ENCODE measurements around the gene CD27. TPM values are rescaled to one million over a fixed set of nuclear protein-coding genes. Genes with fewer than 3 reads are reported as not detected.

CD27 gene
- 1 to 10 TPM; 1.8 to 5.3 (median 3.9) TPM for total RNA-seq
- long read RNA-seq, donor 1, partial matches to known transcripts = 0 of 1 reads
- long read RNA-seq, donor 1, other reads (novel, unspliced or antisense) = 0 of 1 reads
- long read RNA-seq, donor 2, partial matches to known transcripts = 0 of 3 reads
- long read RNA-seq, donor 2, other reads (novel, unspliced or antisense) = 0 of 3 reads

DNA sequence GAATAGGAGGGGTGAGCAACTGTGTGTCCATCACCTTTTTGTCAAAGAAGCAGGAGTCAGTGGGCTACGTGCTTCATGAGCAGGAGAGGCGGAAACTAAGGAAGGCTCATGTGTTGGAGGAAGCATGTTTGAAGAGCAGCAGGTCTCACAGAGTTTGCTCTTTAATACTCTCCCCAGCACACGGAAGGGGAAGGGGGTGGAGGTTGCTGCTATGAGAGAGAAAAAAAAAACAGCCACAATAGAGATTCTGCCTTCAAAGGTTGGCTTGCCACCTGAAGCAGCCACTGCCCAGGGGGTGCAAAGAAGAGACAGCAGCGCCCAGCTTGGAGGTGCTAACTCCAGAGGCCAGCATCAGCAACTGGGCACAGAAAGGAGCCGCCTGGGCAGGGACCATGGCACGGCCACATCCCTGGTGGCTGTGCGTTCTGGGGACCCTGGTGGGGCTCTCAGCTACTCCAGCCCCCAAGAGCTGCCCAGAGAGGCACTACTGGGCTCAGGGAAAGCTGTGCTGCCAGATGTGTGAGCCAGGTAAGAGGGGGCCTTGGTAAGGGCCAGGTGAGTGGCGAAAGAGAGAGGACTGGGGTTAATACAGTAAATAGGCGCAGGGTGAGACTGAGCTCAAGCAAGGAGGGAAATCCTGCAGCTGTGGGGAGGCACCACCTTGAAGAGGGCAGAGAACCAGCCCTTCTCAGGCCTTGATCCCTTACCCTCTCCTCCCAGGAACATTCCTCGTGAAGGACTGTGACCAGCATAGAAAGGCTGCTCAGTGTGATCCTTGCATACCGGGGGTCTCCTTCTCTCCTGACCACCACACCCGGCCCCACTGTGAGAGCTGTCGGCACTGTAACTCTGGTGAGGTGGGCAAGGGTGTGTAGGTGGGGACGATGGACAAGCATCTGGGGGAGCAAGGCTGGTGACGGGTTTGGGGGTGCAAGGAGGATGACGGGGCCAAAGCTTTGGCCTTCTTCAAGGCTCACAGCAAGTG is at the start of gene CD27:
TSS of gene CD27 (plus strand) at position 252 of the 985 bp plus-strand sequence. CDS start at position 393, 141 bp downstream.
- H3K9me3 ChIP-seq = no peaks in the 10 kb centered on the region
- no peaks in the 10 kb centered on the region for H3K36me3 ChIP-seq (ENCODE audit: low read depth)
- ATAC-seq (peak; percentile 59), DNase-seq (no peak)
- no peak within 1 kb of the TSS for H3K4me3 ChIP-seq
- TF ChIP-seq, protein P1, sequence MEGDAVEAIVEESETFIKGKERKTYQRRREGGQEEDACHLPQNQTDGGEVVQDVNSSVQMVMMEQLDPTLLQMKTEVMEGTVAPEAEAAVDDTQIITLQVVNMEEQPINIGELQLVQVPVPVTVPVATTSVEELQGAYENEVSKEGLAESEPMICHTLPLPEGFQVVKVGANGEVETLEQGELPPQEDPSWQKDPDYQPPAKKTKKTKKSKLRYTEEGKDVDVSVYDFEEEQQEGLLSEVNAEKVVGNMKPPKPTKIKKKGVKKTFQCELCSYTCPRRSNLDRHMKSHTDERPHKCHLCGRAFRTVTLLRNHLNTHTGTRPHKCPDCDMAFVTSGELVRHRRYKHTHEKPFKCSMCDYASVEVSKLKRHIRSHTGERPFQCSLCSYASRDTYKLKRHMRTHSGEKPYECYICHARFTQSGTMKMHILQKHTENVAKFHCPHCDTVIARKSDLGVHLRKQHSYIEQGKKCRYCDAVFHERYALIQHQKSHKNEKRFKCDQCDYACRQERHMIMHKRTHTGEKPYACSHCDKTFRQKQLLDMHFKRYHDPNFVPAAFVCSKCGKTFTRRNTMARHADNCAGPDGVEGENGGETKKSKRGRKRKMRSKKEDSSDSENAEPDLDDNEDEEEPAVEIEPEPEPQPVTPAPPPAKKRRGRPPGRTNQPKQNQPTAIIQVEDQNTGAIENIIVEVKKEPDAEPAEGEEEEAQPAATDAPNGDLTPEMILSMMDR (IDR thresholded peaks at IDR 0.05) = no peak
- H3K4me1 ChIP-seq (ENCODE audit: low read depth) = peaks cover 5% of the 10 kb centered on the region
- intact Hi-C loops (cut with DNase I, micrococcal nuclease) = no loop called here

DNA sequence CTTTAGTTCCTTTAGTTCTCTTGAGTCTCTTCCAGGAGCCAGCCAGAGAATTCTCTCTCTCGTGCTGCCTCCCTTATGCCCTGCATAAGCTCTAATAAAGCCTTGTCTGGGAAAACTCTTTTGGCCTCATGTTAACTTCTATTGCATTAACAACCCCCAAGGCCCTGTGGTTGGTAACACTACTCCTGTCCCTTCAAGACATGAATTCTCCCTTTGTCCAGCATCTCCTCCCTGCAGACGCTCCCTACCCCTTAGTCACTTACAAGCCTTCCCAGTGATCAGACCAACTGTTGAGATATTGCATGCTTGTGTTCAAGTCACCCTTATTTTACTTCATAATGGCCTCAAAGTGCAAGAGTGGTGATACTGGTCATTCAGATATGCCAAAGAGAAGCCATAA is 48.7 kb upstream of the CD27 start:
- Histone ChIP-seq H3K9me3 (no peaks in the 10 kb centered on the region), H3K4me1 (ENCODE audit: low read depth) (peaks cover 32% of the 10 kb centered on the region), H3K36me3 (ENCODE audit: low read depth) (no peaks in the 10 kb centered on the region), H3K4me3 (no peak overlapping the region)
- TF ChIP-seq, protein P1 (IDR thresholded peaks at IDR 0.05) = no peak
- DNase-seq (no peak), ATAC-seq (no peak)
- intact Hi-C loops (cut with DNase I, micrococcal nuclease) = no loop called here

DNA sequence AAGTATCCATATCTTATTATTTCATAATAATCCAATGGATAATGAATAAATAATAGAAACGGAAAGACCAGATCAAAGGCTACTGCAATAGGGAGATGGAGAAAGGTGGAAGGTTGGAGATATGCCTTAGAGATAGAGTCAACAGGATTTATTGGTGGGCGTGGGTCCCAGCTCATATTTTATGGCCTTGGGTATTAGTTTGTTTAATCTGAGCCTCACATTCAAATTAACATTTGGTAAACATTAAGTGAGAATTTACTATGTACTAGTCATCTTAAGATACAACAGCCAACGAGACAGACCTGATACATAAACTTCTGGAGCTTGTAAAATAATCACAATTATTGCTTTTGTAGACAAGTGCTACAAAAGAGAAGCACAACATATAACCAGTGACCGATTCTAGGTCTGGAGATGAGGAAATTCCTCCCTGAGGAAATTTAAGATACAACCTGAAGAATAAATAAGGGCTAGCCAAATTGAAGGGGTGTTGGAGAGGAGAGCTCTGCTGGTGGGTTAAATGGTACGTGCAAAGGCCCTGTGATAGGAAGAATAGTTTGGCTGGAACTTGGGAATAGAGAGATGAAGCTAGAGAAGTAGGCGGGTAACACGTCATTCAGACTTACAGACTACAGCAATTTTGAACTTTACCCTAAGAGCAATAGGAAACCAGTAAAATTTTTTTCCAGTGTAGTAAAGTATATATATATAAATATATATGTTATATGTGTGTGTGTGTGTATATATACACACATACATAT is 44.7 kb upstream of the CD27 start:
- H3K4me1 ChIP-seq (ENCODE audit: low read depth) = peaks cover 8% of the 10 kb centered on the region
- H3K36me3 ChIP-seq (ENCODE audit: low read depth) = no peaks in the 10 kb centered on the region
- peak; percentile 91 for ATAC-seq
- no peak overlapping the region for H3K4me3 ChIP-seq
- DNase-seq = peak in 1 of 3 donors; percentile 74
- TF ChIP-seq, protein P1 (IDR thresholded peaks at IDR 0.05) = no peak
- H3K9me3 ChIP-seq = no peaks in the 10 kb centered on the region
- intact Hi-C loops (cut with DNase I, micrococcal nuclease) = no loop called here

DNA sequence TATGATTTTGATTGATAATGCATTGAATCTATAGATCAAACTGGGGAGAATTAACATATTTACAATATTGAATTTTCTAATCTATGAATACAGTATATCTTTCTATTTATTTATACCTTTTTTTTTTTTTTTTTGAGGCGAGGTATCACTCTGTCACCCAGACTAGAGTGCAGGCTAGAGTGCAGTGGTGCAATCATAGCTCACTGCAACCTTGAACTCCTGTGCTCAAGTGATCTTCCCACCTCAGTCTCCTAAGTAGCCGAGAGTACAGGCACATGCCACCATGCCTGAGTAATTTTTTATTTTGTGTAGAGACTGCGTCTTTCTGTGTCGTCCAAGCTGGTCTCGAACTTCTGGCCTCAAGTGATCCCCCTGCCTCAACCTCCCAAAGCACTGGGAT is 40.4 kb upstream of the CD27 start:
- Histone ChIP-seq H3K9me3 (no peaks in the 10 kb centered on the region), H3K4me1 (ENCODE audit: low read depth) (peaks cover 6% of the 10 kb centered on the region), H3K4me3 (no peak overlapping the region), H3K36me3 (ENCODE audit: low read depth) (no peaks in the 10 kb centered on the region)
- TF ChIP-seq, protein P1 (IDR thresholded peaks at IDR 0.05) = no peak
- ATAC-seq (no peak), DNase-seq (no peak)
- intact Hi-C loops (cut with DNase I, micrococcal nuclease) = no loop called here

DNA sequence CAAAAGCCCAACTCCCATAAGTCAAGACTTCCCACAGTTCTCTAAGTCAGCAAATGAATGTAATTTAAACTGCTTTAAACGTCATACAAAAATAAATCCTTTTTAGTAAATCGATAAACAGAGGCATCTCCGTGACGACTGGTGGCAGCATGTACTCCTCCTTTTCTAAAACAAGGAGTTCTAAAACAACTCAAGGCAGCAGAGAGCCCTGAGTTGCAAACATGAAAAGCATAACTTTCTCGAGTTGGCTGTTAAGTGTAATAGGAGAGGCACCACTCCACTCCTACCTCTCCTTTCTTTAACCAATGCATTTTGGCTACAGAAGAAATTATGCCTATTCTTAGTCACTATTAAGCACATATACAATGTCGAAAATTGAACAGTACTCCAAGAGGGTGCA is 38.8 kb upstream of the CD27 start:
- no peaks in the 10 kb centered on the region for H3K9me3 ChIP-seq
- no peaks in the 10 kb centered on the region for H3K4me1 ChIP-seq (ENCODE audit: low read depth)
- DNase-seq = no peak
- TF ChIP-seq, protein P1 (IDR thresholded peaks at IDR 0.05) = no peak
- no peak for ATAC-seq
- intact Hi-C loops (cut with DNase I, micrococcal nuclease) = no loop called here
- H3K4me3 ChIP-seq = no peak overlapping the region
- H3K36me3 ChIP-seq (ENCODE audit: low read depth) = no peaks in the 10 kb centered on the region

Measured in mucosa of descending colon (tissue), 3 donors.